Fibroblast of villous mesenchyme (primary cell): Measurements from ENCODE around the gene CDKL4. TPM values are rescaled to one million over a fixed set of nuclear protein-coding genes. Genes with fewer than 3 reads are reported as not detected.

ENCODE experiments used
- DNase-seq: peaks from one replicate; pipeline ENCODE4 v3.0.0-alpha.2; 2010; ENCODE audit warnings: low read depth
- H3K4me3 ChIP-seq: 2 replicates; pipeline ENCODE4 v1.5.1; 2011; ENCODE audit warnings: low read depth, mild to moderate bottlenecking, low read length
- total RNA-seq: library from RNA; depleted of rRNA; stranded (reverse); fragments of >200 nt; gene quantifications from 2 replicates; pipeline ENCODE4 v1.2.3, GENCODE V29; 2012
- TF ChIP-seq, protein P1 (sequence below): IDR thresholded peaks from 2 replicates; pipeline ENCODE4 v1.5.1; 2012; ENCODE audit warnings: low read depth, mild to moderate bottlenecking, low read length; ENCODE audit not compliant: insufficient read depth

CDKL4 gene
- total RNA-seq, 1 donor = 4.3 TPM

GRCh38 chr2:39234754-39235153 is 9.0 kb downstream of the CDKL4 start:
- DNase-seq = peak; percentile 41
- no peak overlapping the region for H3K4me3 ChIP-seq
- TF ChIP-seq, protein P1, sequence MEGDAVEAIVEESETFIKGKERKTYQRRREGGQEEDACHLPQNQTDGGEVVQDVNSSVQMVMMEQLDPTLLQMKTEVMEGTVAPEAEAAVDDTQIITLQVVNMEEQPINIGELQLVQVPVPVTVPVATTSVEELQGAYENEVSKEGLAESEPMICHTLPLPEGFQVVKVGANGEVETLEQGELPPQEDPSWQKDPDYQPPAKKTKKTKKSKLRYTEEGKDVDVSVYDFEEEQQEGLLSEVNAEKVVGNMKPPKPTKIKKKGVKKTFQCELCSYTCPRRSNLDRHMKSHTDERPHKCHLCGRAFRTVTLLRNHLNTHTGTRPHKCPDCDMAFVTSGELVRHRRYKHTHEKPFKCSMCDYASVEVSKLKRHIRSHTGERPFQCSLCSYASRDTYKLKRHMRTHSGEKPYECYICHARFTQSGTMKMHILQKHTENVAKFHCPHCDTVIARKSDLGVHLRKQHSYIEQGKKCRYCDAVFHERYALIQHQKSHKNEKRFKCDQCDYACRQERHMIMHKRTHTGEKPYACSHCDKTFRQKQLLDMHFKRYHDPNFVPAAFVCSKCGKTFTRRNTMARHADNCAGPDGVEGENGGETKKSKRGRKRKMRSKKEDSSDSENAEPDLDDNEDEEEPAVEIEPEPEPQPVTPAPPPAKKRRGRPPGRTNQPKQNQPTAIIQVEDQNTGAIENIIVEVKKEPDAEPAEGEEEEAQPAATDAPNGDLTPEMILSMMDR = no peak

- TF ChIP-seq, protein P1 = no peak
- DNase-seq = peak; percentile 44
- H3K4me3 ChIP-seq = no peak overlapping the region
These were observed 11.6 kb downstream of the CDKL4 start for GRCh38 chr2:39232141-39232540.

- TF ChIP-seq, protein P1 = no peak
- H3K4me3 ChIP-seq = peak overlapping the region; percentile 17
- DNase-seq = no peak
These were observed 15.2 kb downstream of the CDKL4 start for GRCh38 chr2:39228413-39229209.

DNA sequence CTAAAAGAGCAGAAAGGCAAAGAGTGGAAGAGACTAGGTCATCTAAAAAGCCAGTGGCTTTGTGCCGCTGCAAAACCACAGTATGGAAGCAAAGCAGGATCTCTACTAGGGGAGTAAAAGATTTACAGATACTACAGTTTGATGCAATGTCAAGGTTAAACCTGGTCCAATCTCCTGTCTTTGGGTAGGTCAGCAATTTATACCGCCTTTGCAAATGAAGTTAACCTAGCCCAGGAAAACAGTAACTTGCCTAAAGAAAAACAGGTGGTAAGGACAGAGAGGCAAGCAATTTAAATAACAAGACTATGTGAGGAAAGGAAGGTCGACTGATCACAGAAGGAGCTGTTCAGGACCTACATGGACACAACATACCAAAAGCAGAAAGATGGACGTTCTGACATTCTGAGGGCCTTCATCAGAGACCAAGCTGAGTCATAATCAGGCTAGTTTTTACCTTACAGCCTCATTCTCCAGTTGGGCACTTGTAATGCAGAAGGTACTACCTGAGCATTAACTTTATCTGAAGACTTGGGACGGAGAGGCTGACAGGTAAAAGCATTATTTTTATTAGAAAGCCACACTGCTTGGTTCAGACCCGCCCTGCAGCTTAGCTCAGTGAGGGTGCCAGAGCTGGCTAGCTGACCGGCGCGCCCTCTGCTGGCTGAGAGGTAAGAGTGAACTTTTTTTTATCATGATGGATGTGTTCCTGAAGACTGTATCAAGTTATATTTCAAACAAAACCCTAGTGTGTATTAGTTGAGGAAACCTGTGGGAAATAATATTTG is 15.9 kb downstream of the CDKL4 start:
- TF ChIP-seq, protein P1 = peak; percentile 86
- peak; percentile 75 for DNase-seq
- no peak overlapping the region for H3K4me3 ChIP-seq

DNA sequence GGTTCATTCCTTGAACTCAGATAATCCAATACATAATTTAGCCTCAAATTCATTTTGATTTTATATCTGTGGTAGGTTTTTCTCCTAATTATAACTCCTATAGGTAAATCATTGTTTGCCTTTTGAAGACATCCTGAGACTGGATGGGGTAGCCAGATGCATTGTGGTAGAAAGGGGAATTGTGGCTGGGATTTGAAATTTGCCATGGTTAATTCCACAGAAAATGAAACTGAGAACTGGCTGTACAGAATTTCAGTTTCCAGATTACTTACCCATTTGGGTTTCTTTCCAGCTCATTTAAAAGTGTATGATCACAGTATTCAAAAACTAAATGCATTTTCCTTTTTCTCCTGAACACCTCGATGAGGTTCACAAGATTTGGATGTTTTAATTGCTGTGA is 18.2 kb downstream of the CDKL4 start:
- TF ChIP-seq, protein P1 = no peak
- DNase-seq = no peak
- H3K4me3 ChIP-seq = no peak overlapping the region

DNA sequence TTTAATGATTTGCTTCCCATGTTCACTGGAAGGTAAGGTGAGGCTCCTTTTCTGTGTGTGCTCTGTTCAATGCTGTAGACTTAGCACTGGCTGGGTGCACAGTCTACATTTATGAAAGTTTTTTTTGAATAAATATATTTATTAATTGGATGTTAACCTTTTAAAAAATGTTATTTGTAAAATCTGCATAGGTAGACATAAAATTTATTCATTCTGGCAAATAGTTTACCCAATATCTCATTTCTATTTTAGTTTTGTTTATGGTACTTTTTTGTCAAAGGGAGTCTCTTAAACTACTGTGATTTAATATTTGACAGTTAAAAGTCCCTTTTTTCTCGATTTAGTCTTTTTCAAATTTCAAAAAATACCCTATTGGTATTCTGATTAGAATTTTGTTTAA is 19.9 kb downstream of the CDKL4 start:
- no peak overlapping the region for H3K4me3 ChIP-seq
- DNase-seq = no peak
- TF ChIP-seq, protein P1 = no peak
